ENCODE data around the gene CUX1.

GRCh38 chr7:101974393-101974792, 157.0 kb downstream of the CUX1 start:
- TF ChIP-seq CTCF (IDR thresholded peaks at IDR 0.05; ENCODE audit: borderline replicate concordance, extremely low read depth, low read length, poor library complexity, severe bottlenecking): no peak
- TF ChIP-seq EZH2 (IDR thresholded peaks at IDR 0.05; ENCODE audit: borderline replicate concordance, low read depth, low read length, severe bottlenecking): no peak
